ENCODE measurements around the gene LINC00305. TPM values are rescaled to one million over a fixed set of nuclear protein-coding genes. Genes with fewer than 3 reads are reported as not detected.

LINC00305 gene
- not detected for total RNA-seq
- long read RNA-seq, result 0 reads

GRCh38 chr18:64148988-64149387 is at the start of gene LINC00305:
Gene LINC00305, minus strand, starts transcription at chr18:64149088.
- intact Hi-C loops (cut with DNase I), result no loop called here
- TF ChIP-seq CTCF (IDR thresholded peaks at IDR 0.05), result no peak
- no peak for TF ChIP-seq POLR2A (IDR thresholded peaks at IDR 0.05)
- DNase-seq (no peak), ATAC-seq (no peak)
- Histone ChIP-seq H3K4me1 (no peaks in the 10 kb centered on the region), H3K27ac (no peak within 1 kb of the TSS), H3K9me3 (no peaks in the 10 kb centered on the region), H3K27me3 (no peaks in the 10 kb centered on the region), H3K36me3 (no peaks in the 10 kb centered on the region), H3K4me3 (no peak within 1 kb of the TSS)
- WGBS (ENCODE audit: insufficient coverage, low coverage, low lambda C conversion rate, missing lambda C conversion rate), result 36% methylated on average over 3 of the region's 3 CpGs

GRCh38 chr18:64191069-64191468 is 42.2 kb upstream of the LINC00305 start:
- no peak for DNase-seq
- intact Hi-C loops (cut with DNase I), result no loop called here
- H3K36me3 ChIP-seq, result no peaks in the 10 kb centered on the region
- no peak overlapping the region for H3K4me3 ChIP-seq
- no peak for TF ChIP-seq CTCF (IDR thresholded peaks at IDR 0.05)
- TF ChIP-seq POLR2A (IDR thresholded peaks at IDR 0.05), result no peak
- H3K27ac ChIP-seq, result no peak overlapping the region
- no peaks in the 10 kb centered on the region for H3K27me3 ChIP-seq
- no peaks in the 10 kb centered on the region for H3K9me3 ChIP-seq
- no peak for ATAC-seq
- 63% methylated on average over 2 of the region's 2 CpGs for WGBS (ENCODE audit: insufficient coverage, low coverage, low lambda C conversion rate, missing lambda C conversion rate)
- H3K4me1 ChIP-seq, result no peaks in the 10 kb centered on the region

- intact Hi-C loops (cut with DNase I), result no loop called here
- TF ChIP-seq POLR2A (IDR thresholded peaks at IDR 0.05) (no peak), CTCF (IDR thresholded peaks at IDR 0.05) (no peak)
These were observed 37.1 kb upstream of the LINC00305 start for GRCh38 chr18:64185987-64186386.

GRCh38 chr18:64183665-64184064 is 34.8 kb upstream of the LINC00305 start:
- no peak overlapping the region for H3K27ac ChIP-seq
- ATAC-seq, result no peak
- TF ChIP-seq POLR2A (IDR thresholded peaks at IDR 0.05) (no peak), CTCF (IDR thresholded peaks at IDR 0.05) (no peak)
- H3K9me3 ChIP-seq, result no peaks in the 10 kb centered on the region
- intact Hi-C loops (cut with DNase I), result no loop called here
- H3K36me3 ChIP-seq, result no peaks in the 10 kb centered on the region
- H3K4me1 ChIP-seq, result no peaks in the 10 kb centered on the region
- no peaks in the 10 kb centered on the region for H3K27me3 ChIP-seq
- no peak for DNase-seq
- 49% methylated on average over 3 of the region's 3 CpGs for WGBS (ENCODE audit: insufficient coverage, low coverage, low lambda C conversion rate, missing lambda C conversion rate)
- no peak overlapping the region for H3K4me3 ChIP-seq

More at GRCh38 chr18:64185987-64186386, 37.1 kb upstream of the LINC00305 start:
- DNase-seq (no peak), ATAC-seq (no peak)
- Histone ChIP-seq H3K9me3 (no peaks in the 10 kb centered on the region), H3K27me3 (no peaks in the 10 kb centered on the region), H3K27ac (no peak overlapping the region), H3K36me3 (no peaks in the 10 kb centered on the region), H3K4me1 (no peaks in the 10 kb centered on the region), H3K4me3 (no peak overlapping the region)
- 63% methylated on average over 3 of the region's 3 CpGs for WGBS (ENCODE audit: insufficient coverage, low coverage, low lambda C conversion rate, missing lambda C conversion rate)

- intact Hi-C loops (cut with DNase I), result no loop called here
These were observed 31.7 kb upstream of the LINC00305 start for GRCh38 chr18:64180617-64181016.

More at GRCh38 chr18:64180617-64181016, 31.7 kb upstream of the LINC00305 start:
- DNase-seq (no peak), ATAC-seq (no peak)
- Histone ChIP-seq H3K9me3 (no peaks in the 10 kb centered on the region), H3K27ac (no peak overlapping the region), H3K27me3 (no peaks in the 10 kb centered on the region), H3K36me3 (no peaks in the 10 kb centered on the region), H3K4me1 (no peaks in the 10 kb centered on the region), H3K4me3 (no peak overlapping the region)
- TF ChIP-seq POLR2A (IDR thresholded peaks at IDR 0.05) (no peak), CTCF (IDR thresholded peaks at IDR 0.05) (no peak)
- 100% methylated on average over 1 of the region's 1 CpG for WGBS (ENCODE audit: insufficient coverage, low coverage, low lambda C conversion rate, missing lambda C conversion rate)

Data from right lobe of liver (tissue), 6 donors.